Measurements from ENCODE around the gene HLA-DPA1. TPM values are rescaled to one million over a fixed set of nuclear protein-coding genes. Genes with fewer than 3 reads are reported as not detected.

The HLA-DPA1 gene
- total and polyA plus RNA-seq, 2 donors (not counting 1 experiment from before 2014, with no cell fraction given) = 702 to 2,256 TPM

- Mint-ChIP-seq H3K4me3 (peak overlapping the region; percentile 1), H3K27me3 (no peaks in the 10 kb centered on the region), H3K4me1 (peaks cover 44% of the 10 kb centered on the region), H3K27ac (peak overlapping the region; percentile 93), H3K9me3 (ENCODE audit: insufficient read depth) (peaks cover 4% of the 10 kb centered on the region)
- H3K4me3 ChIP-seq (ENCODE audit: control extremely low read depth in 1 of 5, extremely low read depth in 1 of 5, insufficient read depth in 1 of 5, low read depth in 2 of 5, low read length in 4 of 5) = peak overlapping the region in 1 of 5 experiments; percentile 6
- WGBS (ENCODE audit: insufficient coverage) = no CpG with 5 or more reads among the region's 2 CpGs
- no peak overlapping the region for H3K9ac ChIP-seq (ENCODE audit: low read length)
- DNase-seq (peak; percentile 85), ATAC-seq (ENCODE audit: low read depth) (peak; percentile 70)
- H2AFZ ChIP-seq (ENCODE audit: insufficient read depth, low read depth, low read length, poor library complexity, severe bottlenecking) = no peak overlapping the region
- POLR2A ChIA-PET = interaction anchor here (0.6 to 1.6 kb wide), 7 partner anchors 11 to 1387 kb away, joined by 3 to 13 read pairs (median 6); partner anchors contain the start of genes HLA-DPA1 and HLA-DPB1
- H3K4me2 ChIP-seq (replicated peaks; ENCODE audit: low read depth, low read length, poor library complexity, severe bottlenecking) = peak overlapping the region; percentile 22
- no peaks in the 10 kb centered on the region for H3K27me3 ChIP-seq (replicated peaks in 1 of 4; ENCODE audit: control extremely low read depth in 1 of 4, control insufficient read depth in 3 of 4, insufficient read depth in 4 of 4, low read length in 3 of 4)
- no peak for TF ChIP-seq EZH2 (IDR thresholded peaks at IDR 0.05; ENCODE audit: borderline replicate concordance, insufficient read depth, low read depth, low read length, poor library complexity, severe bottlenecking)
- TF ChIP-seq CTCF (IDR thresholded peaks at IDR 0.05) = no peak
- H3K4me1 ChIP-seq (ENCODE audit: control insufficient read depth in 2 of 2, insufficient read depth in 2 of 2, low read length in 2 of 2) = peaks cover 32 to 34% of the 10 kb centered on the region in 2 donors
- intact Hi-C loops (cut with micrococcal nuclease) = loop anchor here (1.0 kb wide), 3 partner anchors 10 to 43 kb away; no protein-coding TSS in a partner anchor
- H3K27ac ChIP-seq (ENCODE audit: low read length in 2 of 2) = peak overlapping the region in 1 of 2 donors; percentile 70
- peaks cover 3 to 36% of the 10 kb centered on the region in 2 experiments for H3K36me3 ChIP-seq (replicated peaks in 1 of 2; ENCODE audit: control extremely low read depth in 1 of 2, control insufficient read depth in 1 of 2, extremely low read depth in 1 of 2, insufficient read depth in 2 of 2, low read length in 1 of 2)
- H4K20me1 ChIP-seq (ENCODE audit: control insufficient read depth, insufficient read depth, low read length, poor library complexity, severe bottlenecking) = no peaks in the 10 kb centered on the region
- CTCF ChIA-PET = interaction anchor here (0.7 to 1.3 kb wide), 9 partner anchors 11 to 45 kb away, joined by 3 to 5 read pairs (median 3); partner anchors contain the start of genes HLA-DPA1 and HLA-DPB1
- H3K9me3 ChIP-seq (ENCODE audit: control extremely low read depth in 1 of 3, control insufficient read depth in 2 of 3, insufficient read depth in 1 of 3, low read length in 2 of 3) = no peaks in the 10 kb centered on the region
- H3K79me2 ChIP-seq (ENCODE audit: control insufficient read depth, insufficient read depth, low read length) = no peaks in the 10 kb centered on the region
These were observed 11.5 kb downstream of the HLA-DPA1 start for GRCh38 chr6:33061987-33062386.
